RWPE2 (cell line): ENCODE data around the gene CCDC57.

ENCODE experiments used
- ATAC-seq: fragments of 200-7000 bp; cut with Tn5 transposase; 3 replicates; pipeline ENCODE4 v1.9.1; 2021; ENCODE audit warnings: low read depth
- DNase-seq: peaks from one replicate; pipeline ENCODE4 v3.0.0-alpha.2; 2020; ENCODE audit warnings: low spot score
- H3K27ac ChIP-seq: fragments of 450-650 bp; 2 replicates; pipeline ENCODE4 v1.5.1; 2017; ENCODE audit warnings: mild to moderate bottlenecking; ENCODE audit not compliant: poor library complexity, severe bottlenecking
- H3K27me3 ChIP-seq: fragments of 250-450 bp; sonication (Bioruptor Pico); 2 replicates; pipeline ENCODE4 v1.5.1; 2021; ENCODE audit warnings: mild to moderate bottlenecking, moderate library complexity; ENCODE audit not compliant: insufficient read depth, poor library complexity, severe bottlenecking
- H3K36me3 ChIP-seq: fragments of 250-450 bp; sonication (Bioruptor Pico); 2 replicates; pipeline ENCODE4 v1.5.1; 2020; ENCODE audit warnings: low read depth, mild to moderate bottlenecking, moderate library complexity
- H3K4me1 ChIP-seq: fragments of 250-450 bp; sonication (Bioruptor Pico); 2 replicates; pipeline ENCODE4 v1.5.1; 2021; ENCODE audit warnings: mild to moderate bottlenecking, moderate library complexity; ENCODE audit not compliant: insufficient read depth, poor library complexity, severe bottlenecking
- H3K4me3 ChIP-seq: fragments of 250-450 bp; sonication (Bioruptor Pico); 2 replicates; pipeline ENCODE4 v1.5.1; 2021; ENCODE audit warnings: mild to moderate bottlenecking, moderate library complexity; ENCODE audit not compliant: severe bottlenecking
- H3K9me3 ChIP-seq: fragments of 250-450 bp; sonication (Bioruptor Pico); 2 replicates; pipeline ENCODE4 v1.5.1; 2021; ENCODE audit warnings: mild to moderate bottlenecking, moderate library complexity; ENCODE audit not compliant: severe bottlenecking
- TF ChIP-seq, protein P1 (sequence below): fragments of 450-650 bp; IDR thresholded peaks from one replicate; pipeline ENCODE4 v1.5.1; 2017; ENCODE audit warnings: mild to moderate bottlenecking, moderate library complexity; ENCODE audit not compliant: poor library complexity, severe bottlenecking

The CCDC57 gene

DNA sequence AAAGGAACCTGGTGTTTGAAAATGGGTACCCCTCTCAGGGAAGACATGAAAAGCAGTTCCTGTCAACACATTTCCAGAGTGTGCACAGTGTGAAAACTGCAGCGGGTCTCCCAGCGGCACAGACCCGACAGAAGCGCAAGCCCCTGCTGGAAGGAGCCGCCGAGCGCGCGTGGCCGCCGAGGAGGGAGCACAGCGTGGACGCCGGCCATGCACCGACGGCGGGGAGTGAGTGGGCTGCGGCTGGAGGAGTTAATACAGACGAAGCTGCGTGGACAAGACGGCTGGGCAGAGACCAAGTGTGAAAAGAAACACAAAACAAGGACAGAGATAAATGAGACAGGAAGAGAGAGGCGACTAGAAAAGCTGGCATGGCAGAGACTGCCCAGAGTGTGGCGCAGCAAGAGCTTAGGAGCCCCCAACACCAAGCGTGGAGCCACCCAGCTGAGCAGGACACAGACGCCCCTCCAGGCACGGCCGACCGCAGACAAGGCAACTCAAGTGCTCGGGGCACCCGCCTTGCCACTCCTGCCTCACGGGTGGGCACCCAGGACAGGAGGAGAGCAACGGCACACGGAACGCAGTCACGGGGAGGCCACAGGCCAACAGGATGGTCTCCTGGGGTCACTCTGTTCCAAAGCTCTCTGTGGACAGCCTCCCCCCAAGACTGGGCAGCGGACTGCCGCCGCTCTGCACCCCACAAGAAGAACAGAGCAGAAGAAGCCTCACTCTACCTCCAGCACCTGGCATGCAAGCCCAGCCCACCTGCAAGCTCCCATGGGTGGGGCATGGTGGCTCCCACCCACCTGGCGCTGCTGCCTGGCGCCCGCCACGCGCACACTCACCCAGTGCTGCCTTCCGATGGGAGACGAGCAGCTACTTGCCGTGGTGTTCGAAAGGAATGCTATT, 32.7 kb upstream of the CCDC57 start:
- no peaks in the 10 kb centered on the region for H3K9me3 ChIP-seq
- TF ChIP-seq, protein P1, sequence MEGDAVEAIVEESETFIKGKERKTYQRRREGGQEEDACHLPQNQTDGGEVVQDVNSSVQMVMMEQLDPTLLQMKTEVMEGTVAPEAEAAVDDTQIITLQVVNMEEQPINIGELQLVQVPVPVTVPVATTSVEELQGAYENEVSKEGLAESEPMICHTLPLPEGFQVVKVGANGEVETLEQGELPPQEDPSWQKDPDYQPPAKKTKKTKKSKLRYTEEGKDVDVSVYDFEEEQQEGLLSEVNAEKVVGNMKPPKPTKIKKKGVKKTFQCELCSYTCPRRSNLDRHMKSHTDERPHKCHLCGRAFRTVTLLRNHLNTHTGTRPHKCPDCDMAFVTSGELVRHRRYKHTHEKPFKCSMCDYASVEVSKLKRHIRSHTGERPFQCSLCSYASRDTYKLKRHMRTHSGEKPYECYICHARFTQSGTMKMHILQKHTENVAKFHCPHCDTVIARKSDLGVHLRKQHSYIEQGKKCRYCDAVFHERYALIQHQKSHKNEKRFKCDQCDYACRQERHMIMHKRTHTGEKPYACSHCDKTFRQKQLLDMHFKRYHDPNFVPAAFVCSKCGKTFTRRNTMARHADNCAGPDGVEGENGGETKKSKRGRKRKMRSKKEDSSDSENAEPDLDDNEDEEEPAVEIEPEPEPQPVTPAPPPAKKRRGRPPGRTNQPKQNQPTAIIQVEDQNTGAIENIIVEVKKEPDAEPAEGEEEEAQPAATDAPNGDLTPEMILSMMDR: no peak
- H3K36me3 ChIP-seq: peaks cover 80% of the 10 kb centered on the region
- H3K27ac ChIP-seq: peak overlapping the region; percentile 91
- no peak overlapping the region for H3K4me3 ChIP-seq
- DNase-seq (peak; percentile 80), ATAC-seq (no peak)
- peaks cover 55% of the 10 kb centered on the region for H3K4me1 ChIP-seq
- no peaks in the 10 kb centered on the region for H3K27me3 ChIP-seq

DNA sequence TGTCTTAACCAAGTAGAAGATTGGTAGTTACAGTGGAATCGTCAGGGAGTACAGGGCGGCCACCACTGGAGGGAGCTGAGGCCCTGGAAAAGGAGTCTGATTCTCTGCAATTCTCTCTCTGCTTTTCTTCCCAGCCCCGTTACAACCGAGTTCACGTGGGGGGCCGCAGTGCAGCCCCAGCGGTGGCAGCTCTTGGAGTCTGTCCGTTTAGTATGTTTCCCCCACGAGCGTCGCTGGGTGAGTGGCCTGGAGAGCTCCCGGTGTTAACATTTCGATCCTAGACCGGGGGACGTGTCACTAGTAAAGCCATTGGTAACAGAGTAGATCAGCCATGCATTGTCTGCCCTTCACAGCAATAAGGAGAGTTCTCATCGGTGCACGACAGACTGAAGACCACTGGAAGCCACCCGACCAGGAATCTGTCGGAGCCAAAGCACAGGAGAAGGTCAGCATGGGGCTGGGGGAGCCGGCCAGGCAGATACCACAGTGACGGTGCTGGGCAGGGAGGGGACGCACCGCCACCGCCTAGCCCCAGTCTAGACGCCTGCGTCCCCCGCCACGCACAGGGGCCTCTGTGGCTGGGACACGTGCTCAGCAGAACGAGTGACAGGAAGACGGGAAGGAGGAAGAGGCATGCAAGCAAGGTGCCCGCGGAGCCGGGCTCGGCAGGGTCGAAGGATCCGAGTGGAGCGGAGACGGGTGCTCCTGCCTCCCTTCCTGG, 31.9 kb upstream of the CCDC57 start:
- no peak overlapping the region for H3K4me3 ChIP-seq
- H3K27me3 ChIP-seq: no peaks in the 10 kb centered on the region
- DNase-seq: peak; percentile 73
- H3K9me3 ChIP-seq: no peaks in the 10 kb centered on the region
- peak overlapping the region; percentile 91 for H3K27ac ChIP-seq
- H3K4me1 ChIP-seq: peaks cover 63% of the 10 kb centered on the region
- ATAC-seq: no peak
- TF ChIP-seq, protein P1: peak; percentile 61
- H3K36me3 ChIP-seq: peaks cover 77% of the 10 kb centered on the region

DNA sequence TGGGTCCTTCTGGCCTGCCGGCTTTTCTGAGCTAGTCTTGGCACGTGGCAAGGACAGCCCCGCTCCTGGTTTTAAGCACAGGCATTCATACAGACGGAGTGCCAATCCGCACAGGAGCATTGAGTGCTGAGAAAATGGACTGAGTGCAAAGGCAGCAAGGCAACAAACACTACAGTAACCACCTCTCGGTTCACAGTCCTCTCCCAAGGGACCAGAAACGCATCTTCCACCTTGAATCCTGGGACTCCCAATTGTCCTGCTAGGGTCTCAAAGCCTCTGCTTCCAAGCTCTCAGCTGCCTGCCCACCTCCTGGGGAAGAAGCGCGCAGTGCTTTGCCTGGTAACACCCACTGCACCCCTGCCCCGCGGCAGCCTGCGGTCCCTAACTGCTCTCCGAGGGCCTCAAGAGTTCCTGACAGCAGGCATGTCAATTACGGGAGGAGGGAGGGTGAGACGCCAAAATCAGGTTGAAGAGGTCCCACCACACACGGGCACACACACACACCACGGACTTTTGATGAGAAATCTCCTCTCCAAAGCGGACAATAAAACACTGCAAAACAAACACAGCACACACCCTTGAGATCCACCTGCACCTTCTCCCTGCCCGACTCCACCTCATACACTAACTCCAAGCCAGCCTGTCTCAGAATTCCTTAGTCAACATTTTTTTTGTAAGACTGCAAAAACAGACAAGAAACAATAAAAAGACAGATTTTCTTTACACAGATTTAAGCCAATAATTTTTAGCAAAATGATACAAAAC, 31.2 kb upstream of the CCDC57 start:
- DNase-seq: no peak
- TF ChIP-seq, protein P1: no peak
- no peak for ATAC-seq
- Histone ChIP-seq H3K4me3 (no peak overlapping the region), H3K27me3 (no peaks in the 10 kb centered on the region), H3K4me1 (peaks cover 68% of the 10 kb centered on the region), H3K9me3 (no peaks in the 10 kb centered on the region), H3K27ac (peak overlapping the region; percentile 91), H3K36me3 (peaks cover 74% of the 10 kb centered on the region)

DNA sequence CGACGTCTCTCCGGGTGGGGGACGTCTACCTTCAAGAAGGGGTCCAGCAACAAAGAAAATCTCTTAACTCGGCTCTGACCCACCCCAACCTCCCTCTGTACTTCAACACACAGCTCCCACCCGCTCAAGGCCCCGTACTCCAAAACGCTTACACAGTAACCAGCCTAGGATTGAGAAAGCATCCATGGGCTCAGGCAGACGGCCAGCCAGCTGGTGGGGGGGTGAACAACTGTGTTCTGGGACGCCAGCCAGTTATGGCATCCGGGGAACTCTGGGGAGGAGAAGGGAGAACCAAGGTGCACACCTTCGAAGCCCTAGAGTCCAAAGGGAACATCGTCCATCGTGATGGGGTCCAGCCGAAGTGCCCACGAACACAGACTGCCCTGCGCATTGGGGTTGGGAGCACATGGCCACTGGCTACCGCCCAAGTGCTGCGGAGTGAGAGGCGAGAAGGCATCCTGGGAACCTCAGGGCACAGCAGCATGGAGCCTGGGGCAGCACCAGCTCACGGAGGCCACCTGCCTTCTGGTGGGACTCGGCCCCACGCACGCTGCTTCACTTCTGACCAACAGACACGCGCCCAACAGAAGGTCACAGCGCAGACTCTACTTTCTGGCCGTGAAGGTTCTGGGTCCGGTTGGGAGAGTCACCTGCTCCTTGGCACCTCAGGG, 30.5 kb upstream of the CCDC57 start:
- Histone ChIP-seq H3K27ac (peak overlapping the region; percentile 91), H3K4me3 (no peak overlapping the region), H3K27me3 (no peaks in the 10 kb centered on the region), H3K4me1 (peaks cover 72% of the 10 kb centered on the region), H3K36me3 (peaks cover 74% of the 10 kb centered on the region), H3K9me3 (no peaks in the 10 kb centered on the region)
- TF ChIP-seq, protein P1: no peak
- ATAC-seq (peak; percentile 1), DNase-seq (peak; percentile 90)
